HepG2 (cell line): Measurements from ENCODE around the gene GRK4. TPM values are rescaled to one million over a fixed set of nuclear protein-coding genes. Genes with fewer than 3 reads are reported as not detected.
A peak's percentile ranks its signal among the peaks of the same experiment; 100 is the strongest.

ENCODE experiments used
- AGO1 ChIP-seq: fragments of 200-400 bp; formaldehyde crosslinking; IDR thresholded peaks from 2 replicates; pipeline ENCODE4 v1.6.1; 2017; ENCODE audit warnings: mild to moderate bottlenecking, low read depth, low read length, moderate library complexity; ENCODE audit not compliant: poor library complexity, severe bottlenecking
- BCL3 ChIP-seq: sonication (generic); formaldehyde crosslinking; IDR thresholded peaks from 2 replicates; pipeline ENCODE4 v1.5.1; 2020; ENCODE audit warnings: mild to moderate bottlenecking, missing genetic modification reagents, moderate library complexity
- CERS6 ChIP-seq: sonication (generic); formaldehyde crosslinking; IDR thresholded peaks from 2 replicates; pipeline ENCODE4 v1.5.0; 2020; ENCODE audit warnings: missing genetic modification reagents
- FLYWCH1 ChIP-seq: sonication (generic); formaldehyde crosslinking; IDR thresholded peaks from 2 replicates; pipeline ENCODE4 v1.8.1; 2023; ENCODE audit warnings: mild to moderate bottlenecking, missing genetic modification reagents
- HDAC2 ChIP-seq: sonication (generic); formaldehyde crosslinking; IDR thresholded peaks from 2 replicates; pipeline ENCODE4 v1.4.0; 2020; ENCODE audit warnings: missing genetic modification reagents
- HOXA3 ChIP-seq: sonication (generic); formaldehyde crosslinking; IDR thresholded peaks from 2 replicates; pipeline ENCODE4 v1.5.0; 2020; ENCODE audit warnings: missing genetic modification reagents
- KDM4B ChIP-seq: sonication (generic); formaldehyde crosslinking; IDR thresholded peaks from 2 replicates; pipeline ENCODE4 v1.4.0; 2020; ENCODE audit warnings: missing genetic modification reagents
- MED8 ChIP-seq: sonication (generic); formaldehyde crosslinking; IDR thresholded peaks from 2 replicates; pipeline ENCODE4 v1.8.1; 2023; ENCODE audit warnings: mild to moderate bottlenecking, missing genetic modification reagents; ENCODE audit not compliant: insufficient replicate concordance
- MEIS2 ChIP-seq: sonication (generic); formaldehyde crosslinking; IDR thresholded peaks from 2 replicates; pipeline ENCODE4 v1.9.0; 2021; ENCODE audit warnings: mild to moderate bottlenecking, missing genetic modification reagents
- MYC ChIP-seq: sonication (generic); formaldehyde crosslinking; IDR thresholded peaks from 2 replicates; pipeline ENCODE4 v1.9.0; 2021; ENCODE audit warnings: missing genetic modification reagents, borderline replicate concordance
- SAFB2 ChIP-seq: sonication (generic); formaldehyde crosslinking; IDR thresholded peaks from 2 replicates; pipeline ENCODE4 v1.5.1; 2020; ENCODE audit warnings: missing genetic modification reagents, low read depth, mild to moderate bottlenecking, borderline replicate concordance
- SMARCC2 ChIP-seq: fragments of 450-650 bp; IDR thresholded peaks from 2 replicates; pipeline ENCODE4 v1.6.1; 2017; ENCODE audit warnings: antibody characterized with exemption, mild to moderate bottlenecking
- TAF15 ChIP-seq: fragments of 200-400 bp; formaldehyde crosslinking; IDR thresholded peaks from one replicate; pipeline ENCODE4 v1.6.1; 2018; ENCODE audit warnings: mild to moderate bottlenecking, low read depth, low read length; ENCODE audit not compliant: poor library complexity, severe bottlenecking
- TSC22D2 ChIP-seq: sonication (generic); formaldehyde crosslinking; IDR thresholded peaks from 2 replicates; pipeline ENCODE4 v1.5.1; 2020; ENCODE audit warnings: missing genetic modification reagents, mild to moderate bottlenecking, borderline replicate concordance
- ZBTB33 ChIP-seq: sonication (generic); formaldehyde crosslinking; IDR thresholded peaks from 2 replicates; pipeline ENCODE4 v1.4.0; 2020; ENCODE audit warnings: missing genetic modification reagents
- ZC3H13 ChIP-seq: sonication (generic); formaldehyde crosslinking; IDR thresholded peaks from 2 replicates; pipeline ENCODE4 v1.8.1; 2023; ENCODE audit warnings: mild to moderate bottlenecking, missing genetic modification reagents, moderate library complexity
- ZFP37 ChIP-seq: sonication (generic); formaldehyde crosslinking; IDR thresholded peaks from 2 replicates; pipeline ENCODE4 v1.4.0; 2020; ENCODE audit warnings: missing genetic modification reagents, borderline replicate concordance
- ZFP90 ChIP-seq: sonication (generic); formaldehyde crosslinking; IDR thresholded peaks from 2 replicates; pipeline ENCODE4 v1.8.0; 2022; ENCODE audit warnings: missing genetic modification reagents, mild to moderate bottlenecking, inconsistent platforms, borderline replicate concordance
- ZFX ChIP-seq: sonication (generic); formaldehyde crosslinking; IDR thresholded peaks from 2 replicates; pipeline ENCODE4 v1.4.0; 2020; ENCODE audit warnings: mild to moderate bottlenecking, low read depth, missing genetic modification reagents, moderate library complexity
- ZNF260 ChIP-seq: sonication (generic); formaldehyde crosslinking; IDR thresholded peaks from 2 replicates; pipeline ENCODE4 v1.4.0; 2020; ENCODE audit warnings: missing genetic modification reagents, low read depth, mild to moderate bottlenecking, borderline replicate concordance
- ZNF501 ChIP-seq: sonication (generic); formaldehyde crosslinking; IDR thresholded peaks from 2 replicates; pipeline ENCODE4 v1.5.1; 2020; ENCODE audit warnings: mild to moderate bottlenecking, moderate library complexity, missing genetic modification reagents
- ZNF556 ChIP-seq: sonication (generic); formaldehyde crosslinking; IDR thresholded peaks from 2 replicates; pipeline ENCODE4 v1.4.0; 2020; ENCODE audit warnings: mild to moderate bottlenecking, missing genetic modification reagents, borderline replicate concordance
- ZNF639 ChIP-seq: conservative IDR thresholded peaks from 2 replicates; pipeline ENCODE4 v1.6.1; 2018; ENCODE audit warnings: missing genetic modification reagents
- ZSCAN29 ChIP-seq: sonication (generic); formaldehyde crosslinking; conservative IDR thresholded peaks from 2 replicates; pipeline ENCODE4 v1.4.0; 2020; ENCODE audit warnings: mild to moderate bottlenecking, missing genetic modification reagents
- polyA plus RNA-seq, 8 experiments: library from polyadenylated mRNA; depleted of rRNA in 3 of 8; stranded (reverse) in 7 of 8; unstranded in 1 of 8; fragments of >200 nt; fragmentation: Illumina TruSeq in 4 of 8; extraction: Trizol in 4 of 8; gene quantifications; 2 replicates each; pipeline versions ENCODE4 v1.2.1 to v1.2.3, GENCODE V29; 2011 to 2016; ENCODE audit warnings: low read depth in 4 of 8, missing spikeins in 1 of 8, mixed read lengths in 1 of 8; ENCODE audit not compliant: insufficient read depth in 1 of 8
- total RNA-seq, 5 experiments: library from RNA; depleted of rRNA; stranded (reverse); fragments of >200 nt; fragmentation: Illumina TruSeq; extraction: Trizol; gene quantifications; 2 replicates each; pipeline ENCODE4 v1.2.3, GENCODE V29; 2016; ENCODE audit warnings: low read depth in 1 of 5

Gene GRK4
- total and polyA plus RNA-seq, 2 of the 13 experiments (the other 11 are each of a cell fraction or from before 2014, with no cell fraction given) = 1.8 to 2.0 TPM

- TF ChIP-seq TSC22D2 (CRISPR knock-in tag) (no peak; the same call in 1 of the 2 replicates), ZSCAN29 (CRISPR knock-in tag) (peak; percentile 65; the same call in 1 of the 2 replicates), MED8 (CRISPR knock-in tag) (no peak), ZBTB33 (CRISPR knock-in tag) (peak; percentile 54; the same call in 1 of the 2 replicates), HDAC2 (peak; percentile 91), ZNF639 (CRISPR knock-in tag) (no peak; the same call in 1 of the 2 replicates), TAF15 (no peak), MYC (CRISPR knock-in tag) (peak; percentile 65), ZFP37 (CRISPR knock-in tag) (no peak), SAFB2 (CRISPR knock-in tag) (no peak; the same call in 1 of the 2 replicates), ZFX (CRISPR knock-in tag) (peak; percentile 78), ZNF556 (CRISPR knock-in tag) (peak; percentile 86), AGO1 (no peak), HOXA3 (CRISPR knock-in tag) (peak; percentile 85), BCL3 (CRISPR knock-in tag) (peak; percentile 94), CERS6 (CRISPR knock-in tag) (no peak), ZNF501 (peak; percentile 85), ZC3H13 (CRISPR knock-in tag) (peak; percentile 88), SMARCC2 (no peak), MEIS2 (peak; percentile 79), FLYWCH1 (CRISPR knock-in tag) (no peak), KDM4B (CRISPR knock-in tag) (peak; percentile 54; the same call in 1 of the 2 replicates), ZFP90 (CRISPR knock-in tag) (peak; percentile 62; the same call in 1 of the 2 replicates), ZNF260 (CRISPR knock-in tag) (no peak)
Observed at GRCh38 chr4:2937146-2937857, 26.1 kb upstream of the GRK4 start (continued).
